ENCODE results near the gene SERGEF. TPM values are rescaled to one million over a fixed set of nuclear protein-coding genes. Genes with fewer than 3 reads are reported as not detected.

SERGEF gene
- total and polyA plus RNA-seq, 4 donors, result 12.0 to 17.9 (median 13.4) TPM

- no peak for DNase-seq (ENCODE audit: low spot score)
- no peak overlapping the region for H3K4me3 ChIP-seq (ENCODE audit: low read depth in 1 of 3, low read length in 3 of 3)
- TF ChIP-seq FOXA2 (IDR thresholded peaks at IDR 0.05) (no peak), EGR1 (IDR thresholded peaks at IDR 0.05; ENCODE audit: low read depth in 2 of 2) (no peak), GABPA (IDR thresholded peaks at IDR 0.05 in 1 of 2, conservative IDR thresholded peaks at IDR 0.05 in 1 of 2) (no peak), MAX (IDR thresholded peaks at IDR 0.05) (no peak), TAF1 (conservative IDR thresholded peaks at IDR 0.05) (peak; percentile 53), HNF4A (conservative IDR thresholded peaks at IDR 0.05) (peak in 1 of 2 donors; percentile 5), YY1 (IDR thresholded peaks at IDR 0.05) (no peak), REST (IDR thresholded peaks at IDR 0.05) (peak; percentile 3)
- peaks cover 0 to 6% (median 1%) of the 10 kb centered on the region in 4 donors for H3K36me3 ChIP-seq (ENCODE audit: control insufficient read depth in 4 of 4, insufficient read depth in 3 of 4, low read depth in 1 of 4, low read length in 3 of 4)
- H3K4me1 ChIP-seq (ENCODE audit: control insufficient read depth in 4 of 4, insufficient read depth in 4 of 4, low read length in 3 of 4), result peaks cover 10 to 47% (median 29%) of the 10 kb centered on the region in 4 donors
- no peaks in the 10 kb centered on the region for H3K27me3 ChIP-seq (ENCODE audit: control insufficient read depth in 4 of 4, insufficient read depth in 4 of 4, low read length in 3 of 4)
- peak overlapping the region; percentile 79 to 89 for H3K27ac ChIP-seq (ENCODE audit: low read depth in 1 of 2, low read length in 2 of 2)
- H3K9ac ChIP-seq (ENCODE audit: low read depth in 1 of 2, low read length in 2 of 2), result peak overlapping the region; percentile 8 to 54
- 39% methylated on average over 4 of the region's 4 CpGs for WGBS
- no peaks in the 10 kb centered on the region for H3K9me3 ChIP-seq (ENCODE audit: control insufficient read depth in 4 of 4, low read length in 3 of 4)
Observed at GRCh38 chr11:17952487-17952886, 60.4 kb downstream of the SERGEF start.

- WGBS, result 39% methylated on average over 3 of the region's 3 CpGs
- DNase-seq (ENCODE audit: low spot score), result no peak
Observed at GRCh38 chr11:17951685-17952388, 61.0 kb downstream of the SERGEF start.

More at GRCh38 chr11:17951685-17952388, 61.0 kb downstream of the SERGEF start:
- peak overlapping the region; percentile 79 to 89 for H3K27ac ChIP-seq (ENCODE audit: low read depth in 1 of 2, low read length in 2 of 2)
- peaks cover 0 to 6% (median 1%) of the 10 kb centered on the region in 4 donors for H3K36me3 ChIP-seq (ENCODE audit: control insufficient read depth in 4 of 4, insufficient read depth in 3 of 4, low read depth in 1 of 4, low read length in 3 of 4)
- no peak overlapping the region for H3K9ac ChIP-seq (ENCODE audit: low read depth in 1 of 2, low read length in 2 of 2)
- no peaks in the 10 kb centered on the region for H3K27me3 ChIP-seq (ENCODE audit: control insufficient read depth in 4 of 4, insufficient read depth in 4 of 4, low read length in 3 of 4)
- H3K9me3 ChIP-seq (ENCODE audit: control insufficient read depth in 4 of 4, low read length in 3 of 4), result no peaks in the 10 kb centered on the region
- no peak overlapping the region for H3K4me3 ChIP-seq (ENCODE audit: low read depth in 1 of 3, low read length in 3 of 3)
- peak; percentile 20 for TF ChIP-seq ZBTB33 (IDR thresholded peaks at IDR 0.05)
- no peak for TF ChIP-seq EGR1 (IDR thresholded peaks at IDR 0.05; ENCODE audit: low read depth in 2 of 2)
- peak; percentile 36 for TF ChIP-seq MAX (IDR thresholded peaks at IDR 0.05)
- peak; percentile 87 for TF ChIP-seq SP1 (IDR thresholded peaks at IDR 0.05)
- no peak for TF ChIP-seq CTCF (IDR thresholded peaks at IDR 0.05; ENCODE audit: low read depth, low read length, missing input control)
- peak; percentile 28 for TF ChIP-seq NR2F2 (IDR thresholded peaks at IDR 0.05)
- no peak for TF ChIP-seq TAF1 (conservative IDR thresholded peaks at IDR 0.05)
- peak; percentile 71 for TF ChIP-seq YY1 (IDR thresholded peaks at IDR 0.05)
- peak; percentile 78 for TF ChIP-seq FOXA2 (IDR thresholded peaks at IDR 0.05)
- no peak for TF ChIP-seq HNF4G (IDR thresholded peaks at IDR 0.05)
- peak; percentile 12 for TF ChIP-seq REST (IDR thresholded peaks at IDR 0.05)
- peak; percentile 29 for TF ChIP-seq FOXA1 (IDR thresholded peaks at IDR 0.05)
- TF ChIP-seq JUND (IDR thresholded peaks at IDR 0.05), result peak in 1 of 2 donors; percentile 29
- TF ChIP-seq GABPA (IDR thresholded peaks at IDR 0.05 in 1 of 2, conservative IDR thresholded peaks at IDR 0.05 in 1 of 2), result no peak
- TF ChIP-seq ATF3 (IDR thresholded peaks at IDR 0.05), result no peak
- peak; percentile 76 to 86 for TF ChIP-seq RXRA (IDR thresholded peaks at IDR 0.05)
- peak; percentile 53 to 64 for TF ChIP-seq HNF4A (conservative IDR thresholded peaks at IDR 0.05)
- peak in 1 of 2 donors; percentile 6 for TF ChIP-seq RAD21 (IDR thresholded peaks at IDR 0.05)
- H3K4me1 ChIP-seq (ENCODE audit: control insufficient read depth in 4 of 4, insufficient read depth in 4 of 4, low read length in 3 of 4), result peaks cover 10 to 47% (median 29%) of the 10 kb centered on the region in 4 donors
